K562 (cell line): ENCODE data around the gene AKAP10. TPM values are rescaled to one million over a fixed set of nuclear protein-coding genes. Genes with fewer than 3 reads are reported as not detected.

Source experiments
- ATAC-seq: fragments of 200-7000 bp; cut with Tn5 transposase; 3 replicates; pipeline ENCODE4 v1.9.1; 2020; ENCODE audit warnings: moderate library complexity
- BruUV-seq: library from RNA; stranded (reverse); fragments of 400-500 nt; replicated peaks from 2 replicates; lab custom pipeline; 2021; lab: Mats Ljungman, UMichigan
- CTCF ChIA-PET: fragments of 300-600 bp; formaldehyde crosslinking; extraction: SDS; loops from one replicate; lab custom pipeline; 2021; ENCODE audit warnings: low intra/inter-chr PET ratio; lab: Yijun Ruan, JAX
- POLR2A ChIA-PET: fragments of 300-600, 350-650 bp; sonication (Branson Sonifier 250); formaldehyde crosslinking; extraction: SDS; loops from one replicate; lab custom pipeline; 2021; ENCODE audit warnings: antibody characterized with exemption, inconsistent platforms; lab: Yijun Ruan, JAX
- DNase-seq, 4 experiments: peaks; one replicate each; pipeline versions ENCODE4 v3.0.0 to v3.0.0-alpha.2; 2011 to 2018; ENCODE audit warnings: low spot score in 3 of 4, mixed read lengths in 3 of 4; ENCODE audit errors: extremely low read depth in 1 of 4
- FAIRE-seq: peaks from 2 replicates; lab custom pipeline; 2011; peaks lifted over from hg19 to GRCh38; lab: Jason Lieb, UNC
- H2AFZ ChIP-seq: 2 replicates; pipeline ENCODE4 v1.6.0; 2011; ENCODE audit warnings: low read depth, low read length, control low read depth, inconsistent platforms
- H3K27ac ChIP-seq: fragments of 200-600 bp; 3 replicates; pipeline ENCODE4 v1.8.0; 2011; ENCODE audit warnings: low read depth, mild to moderate bottlenecking, control low read depth, inconsistent platforms, low read length, moderate library complexity, mixed read lengths; ENCODE audit errors: extremely low read depth
- H3K27me3 ChIP-seq, 2 experiments: fragments of 300-600 bp in 1 of 2; 2 replicates in 1 of 2; 3 replicates in 1 of 2; pipeline versions ENCODE4 v1.6.0 to v1.8.0; 2011; ENCODE audit warnings: inconsistent platforms in 2 of 2, low read length in 2 of 2, mild to moderate bottlenecking in 1 of 2, mixed read lengths in 1 of 2, moderate library complexity in 1 of 2; ENCODE audit not compliant: control insufficient read depth in 2 of 2, insufficient read depth in 2 of 2
- H3K36me3 ChIP-seq: fragments of 300-600 bp; 3 replicates; pipeline ENCODE4 v1.8.0; 2011; ENCODE audit warnings: mild to moderate bottlenecking, low read length, inconsistent platforms; ENCODE audit not compliant: control insufficient read depth, insufficient read depth
- H3K4me1 ChIP-seq, 2 experiments: fragments of 200-600 bp in 1 of 2; replicated peaks in 1 of 2; 2 replicates in 1 of 2; 3 replicates in 1 of 2; pipeline versions ENCODE4 v1.5.1 to v1.8.0; 2011; ENCODE audit warnings: inconsistent platforms in 2 of 2, low read length in 2 of 2, mild to moderate bottlenecking in 1 of 2, mixed read lengths in 1 of 2, moderate library complexity in 1 of 2; ENCODE audit not compliant: control insufficient read depth in 2 of 2, insufficient read depth in 2 of 2
- H3K4me2 ChIP-seq: 2 replicates; pipeline ENCODE4 v1.6.1; 2011; ENCODE audit warnings: low read length, control low read depth, inconsistent platforms, mixed read lengths; ENCODE audit not compliant: insufficient read depth
- H3K4me3 ChIP-seq: fragments of 200-600 bp; sonication (generic), shearing (Covaris generic); 2 replicates; pipeline ENCODE4 v1.5.1; 2016; ENCODE audit warnings: control low read depth, inconsistent platforms
- H3K79me2 ChIP-seq: fragments of 200-600 bp; 3 replicates; pipeline ENCODE4 v1.8.0; 2011; ENCODE audit warnings: low read length, inconsistent platforms; ENCODE audit not compliant: control insufficient read depth, insufficient read depth
- H3K9ac ChIP-seq, 2 experiments: 2 replicates each; pipeline versions ENCODE4 v1.6.0 to v1.6.1; 2011; ENCODE audit warnings: low read depth in 2 of 2, low read length in 2 of 2, control low read depth in 1 of 2, inconsistent platforms in 1 of 2, mild to moderate bottlenecking in 1 of 2, mixed read lengths in 1 of 2; ENCODE audit not compliant: insufficient read depth in 1 of 2
- H3K9me1 ChIP-seq: one replicate; pipeline ENCODE4 v1.6.0; 2011; ENCODE audit warnings: inconsistent platforms, mild to moderate bottlenecking, low read length, moderate library complexity; ENCODE audit not compliant: control insufficient read depth, insufficient read depth
- H3K9me3 ChIP-seq: replicated peaks from 2 replicates; pipeline ENCODE4 v1.5.1; 2011; ENCODE audit warnings: low read depth, low read length, inconsistent platforms; ENCODE audit not compliant: control insufficient read depth, insufficient read depth
- H4K20me1 ChIP-seq: replicated peaks from 2 replicates; pipeline ENCODE4 v1.6.1; 2011; ENCODE audit warnings: low read length, inconsistent platforms, mixed read lengths; ENCODE audit not compliant: control insufficient read depth, insufficient read depth
- EWSR1 ChIP-seq: fragments of 450-650 bp; IDR thresholded peaks from 2 replicates; pipeline ENCODE4 v1.6.1; 2018; ENCODE audit warnings: borderline replicate concordance, mild to moderate bottlenecking, low read depth, moderate library complexity; ENCODE audit not compliant: partially characterized antibody
- SRF ChIP-seq, 2 experiments: fragments of 250-450, 450-650 bp in 1 of 2; sonication (Bioruptor Pico) in 1 of 2; sonication (generic) in 1 of 2; formaldehyde crosslinking; IDR thresholded peaks; 2 replicates each; pipeline versions ENCODE4 v1.5.0 to v1.5.1; 2020 to 2022; ENCODE audit warnings: mild to moderate bottlenecking in 1 of 2, missing genetic modification reagents in 1 of 2
- SUPT5H ChIP-seq: fragments of 450-650 bp; IDR thresholded peaks from 2 replicates; pipeline ENCODE4 v1.6.1; 2016
- USF1 ChIP-seq: sonication (generic); formaldehyde crosslinking; IDR thresholded peaks from 2 replicates; pipeline ENCODE4 v1.9.0; 2022; ENCODE audit warnings: mild to moderate bottlenecking, missing genetic modification reagents
- ZNF668 ChIP-seq: fragments of 250-450 bp; sonication (Bioruptor Pico); IDR thresholded peaks from 2 replicates; pipeline ENCODE4 v1.8.0; 2022; ENCODE audit warnings: mild to moderate bottlenecking, inconsistent platforms
- WGBS: fragments of 100-300 bp; shearing (Covaris generic); methylation state at CpG from one replicate; pipeline ENCODE4 v1.1.6; 2016; ENCODE audit warnings: low coverage, mixed read lengths; ENCODE audit not compliant: insufficient coverage; ENCODE audit errors: missing lambda C conversion rate; 5-methylcytosine and 5-hydroxymethylcytosine counted together
- in situ Hi-C: fragments of 300-500 bp; cut with MboI; formaldehyde crosslinking; loops from 4 replicates; pipeline ENCODE4 v1.15.0; 2018; ENCODE audit warnings: inconsistent platforms, mixed read lengths
- intact Hi-C: fragments of 100-400 bp; cut with micrococcal nuclease; formaldehyde crosslinking; loops from 2 replicates; pipeline ENCODE4 v1.14.2; 2022
- polyA plus RNA-seq, 8 experiments: library from polyadenylated mRNA; depleted of rRNA in 4 of 8; stranded (reverse) in 5 of 8; unstranded in 3 of 8; fragments of >200 nt; fragmentation: Nextera tagmentation in 2 of 8; fragmentation: Illumina TruSeq in 1 of 8; extraction: Ambion mirVana in 2 of 8; extraction: Trizol in 1 of 8; gene quantifications; 2 replicates each; pipeline versions ENCODE4 v1.2.1 to v1.2.3, GENCODE V29; 2011 to 2014; ENCODE audit warnings: inconsistent platforms in 1 of 8, missing spikeins in 1 of 8
- total RNA-seq, 7 experiments: library from RNA; depleted of rRNA in 6 of 7; stranded (reverse); fragments of >200 nt in 6 of 7; fragmentation: Illumina TruSeq in 2 of 7; extraction: Trizol in 2 of 7; gene quantifications; 2 replicates each; pipeline versions ENCODE4 v1.2.1 to v1.2.3, GENCODE V29; 2011 to 2021; ENCODE audit warnings: low replicate concordance in 1 of 7
- TF ChIP-seq, protein P1 (sequence below): fragments of 450-650 bp; IDR thresholded peaks from 2 replicates; pipeline ENCODE4 v1.6.1; 2017; ENCODE audit warnings: mild to moderate bottlenecking, moderate library complexity

The AKAP10 gene
- total and polyA plus RNA-seq, 9 of the 15 experiments (the other 6 are each of a cell fraction or from before 2014, with no cell fraction given): 4.0 to 20.3 (median 8.2) TPM

- CTCF ChIA-PET: no interaction called here
- WGBS: no CpG with 5 or more reads among the region's 111 CpGs
Observed at GRCh38 chr17:19867329-19868078, 110.1 kb downstream of the AKAP10 start, which contains the start of gene ULK2. Gene ULK2, minus strand, starts transcription at chr17:19867936. Its CDS starts 519 bp downstream, at chr17:19867417.

More at GRCh38 chr17:19867329-19868078, 110.1 kb downstream of the AKAP10 start, which contains the start of gene ULK2:
- BruUV-seq: no TSS peak
- POLR2A ChIA-PET: no interaction called here
- Histone ChIP-seq H3K4me1 (no peaks in the 10 kb centered on the region; a peak in 1 of 5 replicates), H3K27me3 (no peaks in the 10 kb centered on the region), H3K4me2 (no peak within 1 kb of the TSS), H3K36me3 (no peaks in the 10 kb centered on the region), H3K27ac (no peak within 1 kb of the TSS), H3K9me3 (no peaks in the 10 kb centered on the region), H3K9ac (no peak within 1 kb of the TSS), H3K4me3 (no peak within 1 kb of the TSS), H3K9me1 (no peaks in the 10 kb centered on the region), H3K79me2 (no peaks in the 10 kb centered on the region), H2AFZ (no peak within 1 kb of the TSS), H4K20me1 (no peaks in the 10 kb centered on the region)
- intact Hi-C loops (no loop called here), in situ Hi-C loops (no loop called here)
- no peak for ATAC-seq
- DNase-seq: no peak
- no peak for TF ChIP-seq EWSR1
- no peak for TF ChIP-seq SRF (CRISPR knock-in tag; IDR thresholded peaks at IDR 0.05)
- no peak for TF ChIP-seq SUPT5H
- TF ChIP-seq ZNF668: no peak
- no peak for TF ChIP-seq USF1 (CRISPR knock-in tag)
- TF ChIP-seq, protein P1, sequence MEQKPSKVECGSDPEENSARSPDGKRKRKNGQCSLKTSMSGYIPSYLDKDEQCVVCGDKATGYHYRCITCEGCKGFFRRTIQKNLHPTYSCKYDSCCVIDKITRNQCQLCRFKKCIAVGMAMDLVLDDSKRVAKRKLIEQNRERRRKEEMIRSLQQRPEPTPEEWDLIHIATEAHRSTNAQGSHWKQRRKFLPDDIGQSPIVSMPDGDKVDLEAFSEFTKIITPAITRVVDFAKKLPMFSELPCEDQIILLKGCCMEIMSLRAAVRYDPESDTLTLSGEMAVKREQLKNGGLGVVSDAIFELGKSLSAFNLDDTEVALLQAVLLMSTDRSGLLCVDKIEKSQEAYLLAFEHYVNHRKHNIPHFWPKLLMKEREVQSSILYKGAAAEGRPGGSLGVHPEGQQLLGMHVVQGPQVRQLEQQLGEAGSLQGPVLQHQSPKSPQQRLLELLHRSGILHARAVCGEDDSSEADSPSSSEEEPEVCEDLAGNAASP: no peak
- FAIRE-seq: no peak
